Right renal cortex interstitium (tissue), 3 donors: Measurements from ENCODE around the gene GRIK4. TPM values are rescaled to one million over a fixed set of nuclear protein-coding genes. Genes with fewer than 3 reads are reported as not detected.

Experiments used
- DNase-seq, 3 donors: peaks; one replicate each; pipeline ENCODE4 v3.0.0-alpha.2; 2013; ENCODE audit warnings: low read depth in 3 of 3, low spot score in 2 of 3
- polyA plus RNA-seq, 3 donors: library from polyadenylated mRNA; unstranded; fragments of 120-200 nt; gene quantifications; one replicate each; pipeline ENCODE4 v1.2.1, GENCODE V29; 2013; ENCODE audit not compliant: insufficient read length in 3 of 3

GRIK4 gene
- polyA plus RNA-seq, 3 donors: 0.93 to 1.3 (median 1.1) TPM

GRCh38 chr11:120546312-120547205 is 35.0 kb downstream of the GRIK4 start:
- DNase-seq: no peak

GRCh38 chr11:120547316-120547715 is 35.8 kb downstream of the GRIK4 start:
- no peak for DNase-seq

DNA sequence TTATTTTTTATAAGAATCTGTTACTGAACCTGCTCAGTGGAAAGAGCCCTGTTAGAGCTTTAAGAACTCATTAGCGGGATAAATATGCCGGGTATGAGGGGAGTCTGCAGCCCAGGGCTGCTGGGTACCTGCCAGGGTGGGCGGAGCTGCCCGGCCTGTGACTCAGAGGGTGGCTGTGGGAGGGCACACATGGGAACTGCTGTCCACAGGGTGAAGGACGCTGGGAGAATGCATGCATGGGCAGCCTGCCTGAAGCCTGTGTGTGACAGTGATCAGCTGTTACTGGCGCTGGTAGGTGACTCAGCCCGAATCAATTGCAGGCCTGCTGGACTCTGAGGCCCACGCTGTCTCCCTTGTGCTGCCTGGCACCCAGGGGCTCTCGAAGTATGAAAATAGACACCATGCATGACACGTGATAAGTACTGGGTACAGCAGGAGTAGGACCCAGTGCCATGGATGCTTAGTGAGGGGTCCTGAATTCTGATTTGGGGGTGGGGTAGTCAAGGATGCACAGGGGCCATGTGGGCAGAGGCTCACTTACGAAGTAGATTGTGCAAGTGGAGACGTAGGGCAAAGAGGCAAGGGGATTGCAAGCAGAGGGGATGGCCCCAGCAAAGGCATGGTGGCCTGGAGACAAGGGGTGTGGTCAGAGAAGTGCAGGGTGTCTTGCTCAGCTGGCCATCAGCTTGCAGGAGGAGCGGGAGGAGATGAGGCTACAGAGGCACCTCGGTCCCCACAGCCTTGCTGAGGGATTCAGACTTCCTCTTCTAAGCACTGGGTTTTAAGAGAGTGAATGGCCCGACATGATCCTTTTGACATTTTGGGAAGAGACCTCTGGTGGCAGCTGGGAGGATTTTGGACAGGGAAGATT is 36.5 kb downstream of the GRIK4 start:
- DNase-seq: no peak

GRCh38 chr11:120548682-120549209 is 37.2 kb downstream of the GRIK4 start:
- DNase-seq: no peak

DNA sequence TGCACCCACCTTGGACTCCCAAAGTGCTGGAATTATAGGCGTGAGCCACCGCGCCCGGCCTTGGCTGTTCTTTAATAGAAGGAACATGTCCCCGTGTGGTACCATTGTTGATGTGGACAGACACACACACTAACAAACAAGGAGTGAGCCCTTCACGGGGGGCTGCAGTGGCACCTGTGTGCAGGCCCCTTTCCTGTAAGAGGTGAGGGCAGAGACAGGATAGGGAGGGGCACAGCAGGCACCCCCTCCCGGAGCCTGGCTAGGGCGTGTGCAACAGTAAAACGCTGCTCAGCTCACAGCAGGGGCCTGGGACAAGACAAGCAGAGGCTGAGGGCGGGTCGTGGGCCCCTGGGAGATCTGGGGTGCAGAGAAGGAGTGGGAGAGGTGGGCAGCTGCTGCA is 37.8 kb downstream of the GRIK4 start:
- DNase-seq: no peak

DNA sequence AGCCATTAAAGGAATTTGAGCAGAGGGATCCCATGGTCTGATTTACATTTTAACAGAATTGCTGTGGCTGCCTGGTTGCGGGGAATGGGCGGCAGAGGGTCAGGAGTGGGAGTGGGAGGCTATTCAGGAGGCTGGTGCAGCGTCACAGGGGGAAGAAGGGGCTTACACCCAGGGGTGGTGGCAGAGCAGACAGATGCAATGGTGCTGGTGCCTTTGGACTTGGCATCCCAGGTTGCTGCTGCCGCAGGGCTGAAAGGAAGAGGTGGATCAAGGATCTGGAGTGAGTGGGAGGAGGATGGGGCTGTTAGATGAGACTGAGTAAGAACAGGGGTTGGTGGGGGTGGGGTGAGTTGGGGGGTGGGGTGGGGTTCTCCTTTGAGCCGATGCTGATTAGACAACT is 38.5 kb downstream of the GRIK4 start:
- DNase-seq: no peak

DNA sequence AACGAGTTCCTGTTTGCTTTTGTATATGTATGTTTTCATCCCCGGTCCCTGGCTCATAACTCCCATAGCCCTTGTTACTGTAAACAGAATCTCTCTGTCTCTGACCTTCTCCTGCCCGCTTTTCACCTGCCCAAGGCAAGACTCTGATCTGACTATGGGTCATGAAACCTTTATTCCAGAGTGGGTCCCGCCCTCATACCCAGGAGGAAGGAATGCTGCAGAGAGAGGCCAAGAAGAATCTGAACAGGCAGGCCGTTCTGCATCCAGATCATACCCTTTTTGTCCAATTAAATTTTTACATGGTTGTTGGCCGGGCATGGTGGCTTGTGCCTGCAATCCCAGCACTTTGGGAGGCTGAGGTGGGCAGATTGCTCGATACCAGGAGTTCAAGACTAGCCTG is 39.6 kb downstream of the GRIK4 start:
- no peak for DNase-seq

- DNase-seq: no peak
These were observed 43.4 kb downstream of the GRIK4 start for GRCh38 chr11:120554766-120555432.

GRCh38 chr11:120555433-120555773 is 43.9 kb downstream of the GRIK4 start:
- DNase-seq: no peak

- no peak for DNase-seq
These were observed 45.2 kb downstream of the GRIK4 start for GRCh38 chr11:120556797-120557196.

DNA sequence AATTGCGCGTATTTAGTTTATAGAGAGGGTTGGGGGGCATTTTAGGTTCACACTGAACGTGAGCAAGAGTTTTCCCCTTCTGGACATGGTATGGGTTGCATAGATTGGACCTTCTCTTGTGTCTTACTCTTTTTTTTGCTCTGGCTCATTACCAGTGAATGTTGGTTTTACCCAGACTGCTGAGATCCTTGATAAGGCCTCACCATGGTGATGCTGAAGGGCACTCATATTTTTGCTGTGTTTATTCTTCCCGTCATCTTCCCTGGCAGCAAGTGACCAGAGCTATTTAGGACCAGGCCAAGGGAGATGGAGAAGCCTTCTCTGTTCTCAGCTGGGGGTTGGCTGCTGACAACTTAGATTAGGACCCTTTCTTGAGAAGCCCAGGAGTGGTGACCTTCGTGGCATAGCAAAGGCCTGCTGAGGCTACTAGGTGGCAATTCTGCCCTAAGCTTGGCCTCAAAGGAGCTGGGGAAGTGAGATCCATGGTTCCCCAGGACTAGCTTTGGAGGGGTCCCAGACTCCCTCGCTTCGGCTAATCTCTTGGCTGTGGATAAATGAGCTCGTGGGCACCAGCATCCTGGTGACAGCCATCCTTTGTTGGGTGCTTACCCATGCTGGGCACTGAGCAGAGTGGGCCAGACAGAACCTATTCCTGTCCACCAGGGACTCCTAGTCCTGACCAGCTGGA is 47.3 kb downstream of the GRIK4 start:
- no peak for DNase-seq

DNA sequence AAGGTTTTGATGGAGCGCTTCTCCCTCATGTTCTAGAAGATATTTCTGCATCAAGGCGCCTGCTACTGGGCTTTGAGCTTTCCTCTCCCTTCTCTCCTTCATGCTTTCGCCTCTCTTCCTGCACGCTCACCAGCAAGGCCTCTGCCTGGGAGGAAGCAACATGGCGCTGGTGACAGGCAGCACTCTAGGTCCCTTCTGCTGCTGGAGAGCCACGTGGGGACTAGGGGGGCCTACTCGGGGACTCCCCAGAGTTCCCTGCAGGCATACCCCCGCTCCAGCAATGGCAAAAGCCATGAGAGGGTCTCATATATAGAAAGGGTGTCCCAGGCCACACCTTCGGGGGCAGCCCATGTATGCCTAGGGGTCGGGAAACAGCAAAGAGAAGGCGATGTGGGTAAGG is 49.7 kb downstream of the GRIK4 start:
- no peak for DNase-seq

- DNase-seq: no peak
These were observed 51.4 kb downstream of the GRIK4 start for GRCh38 chr11:120562806-120563425.

DNA sequence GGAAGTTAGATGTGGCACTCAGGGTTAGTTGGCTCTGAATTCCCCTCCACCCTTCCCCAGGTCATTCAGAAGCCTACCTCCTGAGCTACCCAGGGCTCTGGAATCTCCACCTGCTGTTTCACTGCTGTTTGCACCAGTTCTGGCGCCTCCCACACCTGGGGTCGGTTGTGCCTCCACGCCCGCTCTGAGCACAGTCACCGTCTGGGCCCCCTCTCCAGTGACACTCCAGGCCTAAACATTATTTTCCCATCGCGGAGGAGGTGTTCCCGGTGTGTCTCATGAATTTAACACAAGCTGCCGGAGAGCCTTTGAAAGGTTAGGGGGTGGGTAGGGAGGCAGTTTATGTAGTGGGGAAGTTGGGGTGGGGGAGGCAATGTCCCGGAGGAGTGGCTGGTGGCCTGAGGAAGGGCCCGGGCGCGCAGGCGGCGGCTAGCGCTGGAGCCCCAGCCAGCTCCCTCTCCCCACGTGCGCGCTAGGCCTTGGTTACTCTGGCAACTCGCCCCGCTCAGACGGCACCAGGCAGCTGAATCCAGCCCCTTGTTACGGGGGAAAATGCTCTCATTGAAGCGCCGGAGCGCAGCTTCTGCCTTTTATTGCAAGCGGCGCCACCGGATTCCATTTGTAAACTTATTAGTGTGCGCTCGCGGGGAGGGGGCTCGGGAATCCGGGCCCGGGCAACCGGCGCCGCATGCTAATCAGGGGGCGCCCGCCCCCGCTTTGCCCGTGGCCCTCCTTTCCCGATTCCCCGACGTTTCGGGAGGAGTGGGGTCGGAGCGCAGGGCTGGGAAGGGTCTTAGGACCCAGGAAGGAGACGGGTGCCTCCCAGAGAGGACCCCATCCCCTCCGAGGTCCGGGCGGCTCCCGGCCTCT is 52.4 kb downstream of the GRIK4 start:
- DNase-seq: no peak

- no peak for DNase-seq
These were observed 53.2 kb downstream of the GRIK4 start for GRCh38 chr11:120564573-120565311.

DNA sequence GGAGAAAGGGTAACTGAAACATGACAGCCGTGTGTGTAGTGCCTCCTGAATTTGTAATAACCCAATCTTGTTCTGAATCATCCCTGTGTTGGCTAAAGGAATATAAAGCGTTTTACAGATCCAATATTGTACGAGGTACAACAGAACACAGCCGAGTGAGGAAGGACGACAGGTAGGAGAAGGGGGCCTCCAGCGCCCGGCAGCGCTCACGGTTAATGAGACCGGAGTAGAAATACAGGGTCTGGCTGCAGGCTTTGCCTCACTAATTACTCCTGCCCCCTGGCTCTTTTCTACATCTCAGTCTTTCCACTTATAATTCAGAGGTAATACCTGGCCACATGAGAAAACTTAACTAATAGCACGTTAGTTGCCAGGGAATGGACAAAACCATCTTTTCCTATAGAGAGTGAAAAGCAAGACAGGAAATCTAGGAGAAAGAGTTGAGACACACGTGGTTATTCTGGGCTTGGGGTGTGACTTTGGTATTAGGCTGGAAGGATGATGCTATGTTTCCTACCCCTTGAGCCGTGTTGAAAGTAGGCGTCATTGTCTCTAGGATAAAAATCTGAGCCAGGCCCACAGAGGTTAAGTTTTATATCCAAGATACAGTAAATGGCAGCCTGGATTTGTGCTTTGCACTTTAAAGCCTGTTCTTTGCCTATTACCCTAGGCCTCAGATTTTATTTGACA is 54.1 kb downstream of the GRIK4 start:
- DNase-seq: no peak

DNA sequence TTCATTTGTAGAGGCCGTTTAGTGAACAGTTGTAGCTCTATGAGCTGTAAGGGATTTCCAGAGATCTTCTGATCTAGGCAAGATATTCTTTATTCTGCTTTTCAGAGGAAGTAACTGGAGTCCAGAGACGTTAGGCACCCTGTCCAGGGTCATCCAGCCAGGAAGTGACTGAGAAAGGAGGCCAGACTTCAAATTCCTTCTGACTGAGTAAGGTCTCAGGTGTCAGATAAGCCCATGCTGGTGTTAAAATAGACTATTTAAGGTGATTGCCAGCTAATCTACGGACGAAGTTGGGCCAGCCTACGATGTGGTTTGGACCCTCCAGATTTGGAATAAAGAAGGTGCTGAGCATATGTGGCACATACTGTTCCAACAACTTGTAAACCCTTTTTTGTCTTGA is 54.6 kb downstream of the GRIK4 start:
- DNase-seq: no peak
